ENCODE results near the gene ARHGAP8.

GRCh38 chr22:44906248-44906936, 154.0 kb downstream of the ARHGAP8 start:
- TF ChIP-seq CTCF (conservative IDR thresholded peaks at IDR 0.05 in 1 of 2, IDR thresholded peaks at IDR 0.05 in 1 of 2; ENCODE audit: low read depth in 1 of 2, low read length in 2 of 2) (no peak), EZH2 (IDR thresholded peaks at IDR 0.05; ENCODE audit: low read length, missing control alignments) (no peak)
